Loucy (cell line): Measurements from ENCODE around the gene SYTL1.

Experiments
- EZH2phosphoT487 ChIP-seq: fragments of 200-600 bp; IDR thresholded peaks from 2 replicates; pipeline ENCODE4 v1.6.1; 2018; ENCODE audit warnings: antibody characterized with exemption, mild to moderate bottlenecking, moderate library complexity, borderline replicate concordance
- TF ChIP-seq, protein P1 (sequence below): fragments of 200-600 bp; sonication (generic); conservative IDR thresholded peaks from 2 replicates; pipeline ENCODE4 v1.5.1; 2014; ENCODE audit warnings: mild to moderate bottlenecking, antibody characterized with exemption, low read length

DNA sequence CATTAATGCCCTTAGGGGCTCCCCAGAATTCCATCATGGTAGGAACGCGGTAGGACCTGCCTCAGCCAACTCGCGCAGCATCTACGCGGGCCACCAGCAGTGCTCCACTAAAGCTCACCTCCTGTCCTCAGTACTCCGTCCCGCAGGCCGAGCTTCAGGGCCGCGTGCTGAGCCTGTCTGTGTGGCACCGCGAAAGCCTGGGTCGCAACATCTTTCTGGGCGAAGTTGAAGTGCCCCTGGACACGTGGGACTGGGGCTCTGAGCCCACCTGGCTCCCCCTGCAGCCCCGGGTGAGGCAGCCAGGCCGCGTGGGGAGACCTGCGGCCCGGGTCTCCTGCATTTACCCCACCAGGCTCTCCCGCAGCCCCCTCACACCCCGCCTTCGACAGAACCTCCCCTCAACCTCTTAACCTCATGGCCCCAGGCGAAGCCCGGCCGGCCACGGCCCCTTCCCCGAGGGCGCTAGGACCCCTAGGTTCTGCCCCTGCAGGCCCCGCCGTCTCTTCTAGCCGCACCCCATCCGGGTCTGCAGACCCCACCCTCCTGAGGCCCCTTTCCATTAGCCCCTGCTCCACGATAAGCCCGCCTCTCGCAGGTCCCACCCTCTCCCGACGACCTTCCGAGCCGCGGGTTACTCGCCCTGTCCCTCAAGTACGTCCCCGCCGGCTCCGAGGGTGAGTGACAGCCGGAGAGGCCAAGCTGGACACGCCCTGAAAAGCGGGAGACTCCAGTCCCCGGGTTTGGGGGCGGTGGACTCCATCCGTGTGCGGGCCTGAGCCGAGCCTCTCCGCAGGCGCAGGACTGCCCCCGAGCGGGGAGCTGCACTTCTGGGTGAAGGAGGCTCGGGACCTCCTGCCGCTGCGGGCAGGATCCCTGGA lies 9.1 kb downstream of the SYTL1 start:
- TF ChIP-seq, protein P1, sequence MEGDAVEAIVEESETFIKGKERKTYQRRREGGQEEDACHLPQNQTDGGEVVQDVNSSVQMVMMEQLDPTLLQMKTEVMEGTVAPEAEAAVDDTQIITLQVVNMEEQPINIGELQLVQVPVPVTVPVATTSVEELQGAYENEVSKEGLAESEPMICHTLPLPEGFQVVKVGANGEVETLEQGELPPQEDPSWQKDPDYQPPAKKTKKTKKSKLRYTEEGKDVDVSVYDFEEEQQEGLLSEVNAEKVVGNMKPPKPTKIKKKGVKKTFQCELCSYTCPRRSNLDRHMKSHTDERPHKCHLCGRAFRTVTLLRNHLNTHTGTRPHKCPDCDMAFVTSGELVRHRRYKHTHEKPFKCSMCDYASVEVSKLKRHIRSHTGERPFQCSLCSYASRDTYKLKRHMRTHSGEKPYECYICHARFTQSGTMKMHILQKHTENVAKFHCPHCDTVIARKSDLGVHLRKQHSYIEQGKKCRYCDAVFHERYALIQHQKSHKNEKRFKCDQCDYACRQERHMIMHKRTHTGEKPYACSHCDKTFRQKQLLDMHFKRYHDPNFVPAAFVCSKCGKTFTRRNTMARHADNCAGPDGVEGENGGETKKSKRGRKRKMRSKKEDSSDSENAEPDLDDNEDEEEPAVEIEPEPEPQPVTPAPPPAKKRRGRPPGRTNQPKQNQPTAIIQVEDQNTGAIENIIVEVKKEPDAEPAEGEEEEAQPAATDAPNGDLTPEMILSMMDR = no peak
- no peak for TF ChIP-seq EZH2phosphoT487
